ENCODE results near the gene COL4A5. TPM values are rescaled to one million over a fixed set of nuclear protein-coding genes. Genes with fewer than 3 reads are reported as not detected.

COL4A5 gene
- total and polyA plus RNA-seq, 10 donors = 2.1 to 19.6 (median 8.4) TPM

DNA sequence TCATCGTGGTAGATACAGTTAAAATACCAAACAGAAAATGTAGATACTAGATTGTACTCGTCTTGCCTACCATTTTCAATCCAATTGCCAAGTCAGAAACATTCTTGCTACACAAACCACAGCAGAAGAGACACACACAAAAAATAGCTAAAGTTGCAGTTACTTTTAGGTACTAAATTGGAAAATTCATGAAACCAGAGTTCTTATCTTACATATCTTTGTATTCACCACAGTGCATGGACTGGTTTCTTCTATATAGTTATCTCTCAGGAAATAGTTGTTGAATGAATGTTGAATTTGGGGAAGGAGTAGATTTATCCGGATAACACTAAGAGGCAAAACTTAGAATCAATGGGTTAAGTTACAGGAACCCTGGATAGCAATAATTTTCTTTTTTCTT lies 14.2 kb downstream of the COL4A5 start:
- H3K9me3 ChIP-seq = peaks cover 0 to 2% (median 0%) of the 10 kb centered on the region in 8 donors
- 52 to 79% (median 67%) methylated on average over 3 of the region's 3 CpGs for WGBS, 5 donors
- H3K36me3 ChIP-seq = no peaks in the 10 kb centered on the region
- H3K4me1 ChIP-seq = no peaks in the 10 kb centered on the region
- no peaks in the 10 kb centered on the region for H3K27me3 ChIP-seq (replicated peaks in 1 of 7)
- H3K4me3 ChIP-seq = no peak overlapping the region
- intact Hi-C loops (cut with DNase I; ENCODE audit: low total_unique reads) = no loop called here
- H3K27ac ChIP-seq = no peak overlapping the region
- DNase-seq = no peak
- TF ChIP-seq, protein P1, sequence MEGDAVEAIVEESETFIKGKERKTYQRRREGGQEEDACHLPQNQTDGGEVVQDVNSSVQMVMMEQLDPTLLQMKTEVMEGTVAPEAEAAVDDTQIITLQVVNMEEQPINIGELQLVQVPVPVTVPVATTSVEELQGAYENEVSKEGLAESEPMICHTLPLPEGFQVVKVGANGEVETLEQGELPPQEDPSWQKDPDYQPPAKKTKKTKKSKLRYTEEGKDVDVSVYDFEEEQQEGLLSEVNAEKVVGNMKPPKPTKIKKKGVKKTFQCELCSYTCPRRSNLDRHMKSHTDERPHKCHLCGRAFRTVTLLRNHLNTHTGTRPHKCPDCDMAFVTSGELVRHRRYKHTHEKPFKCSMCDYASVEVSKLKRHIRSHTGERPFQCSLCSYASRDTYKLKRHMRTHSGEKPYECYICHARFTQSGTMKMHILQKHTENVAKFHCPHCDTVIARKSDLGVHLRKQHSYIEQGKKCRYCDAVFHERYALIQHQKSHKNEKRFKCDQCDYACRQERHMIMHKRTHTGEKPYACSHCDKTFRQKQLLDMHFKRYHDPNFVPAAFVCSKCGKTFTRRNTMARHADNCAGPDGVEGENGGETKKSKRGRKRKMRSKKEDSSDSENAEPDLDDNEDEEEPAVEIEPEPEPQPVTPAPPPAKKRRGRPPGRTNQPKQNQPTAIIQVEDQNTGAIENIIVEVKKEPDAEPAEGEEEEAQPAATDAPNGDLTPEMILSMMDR (IDR thresholded peaks at IDR 0.05 in 8 of 11, conservative IDR thresholded peaks at IDR 0.05 in 3 of 11) = no peak
- TF ChIP-seq POLR2AphosphoS5 (IDR thresholded peaks at IDR 0.05) (no peak), POLR2A (IDR thresholded peaks at IDR 0.05) (no peak)

DNA sequence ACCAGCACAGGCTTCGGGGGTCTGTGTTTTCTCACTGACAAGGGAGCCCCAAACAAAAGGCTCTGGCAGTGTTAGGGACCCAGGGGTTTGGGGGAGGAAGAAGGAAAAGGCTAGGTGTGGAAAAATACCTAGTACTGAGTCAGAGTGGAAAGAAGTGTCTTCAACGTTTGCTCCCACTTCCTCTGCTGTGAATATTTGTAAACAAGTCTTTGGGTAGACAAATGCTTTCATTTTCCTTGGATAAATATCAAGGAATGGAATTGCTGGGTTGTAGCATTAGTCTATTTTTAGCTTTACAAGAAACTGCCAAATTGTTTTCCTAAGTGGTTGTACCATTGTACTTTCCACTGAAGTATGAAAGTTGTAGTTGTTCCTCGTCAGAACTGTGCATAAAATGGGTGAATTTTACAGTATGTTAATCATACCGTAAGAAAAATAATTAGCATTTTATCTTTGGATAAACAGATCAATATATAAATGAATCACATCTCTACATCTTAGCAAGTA lies 17.4 kb downstream of the COL4A5 start:
- Histone ChIP-seq H3K4me1 (no peaks in the 10 kb centered on the region), H3K4me3 (no peak overlapping the region), H3K27ac (no peak overlapping the region), H3K27me3 (replicated peaks in 1 of 7) (no peaks in the 10 kb centered on the region), H3K36me3 (no peaks in the 10 kb centered on the region), H3K9me3 (peaks cover 0 to 2% (median 0%) of the 10 kb centered on the region in 8 donors)
- intact Hi-C loops (cut with DNase I; ENCODE audit: low total_unique reads) = no loop called here
- WGBS, 5 donors = 42 to 76% (median 69%) methylated on average over 4 of the region's 4 CpGs
- TF ChIP-seq, protein P1 (IDR thresholded peaks at IDR 0.05 in 8 of 11, conservative IDR thresholded peaks at IDR 0.05 in 3 of 11) = no peak
- TF ChIP-seq POLR2AphosphoS5 (IDR thresholded peaks at IDR 0.05) = no peak
- TF ChIP-seq POLR2A (IDR thresholded peaks at IDR 0.05) = no peak
- DNase-seq = no peak

DNA sequence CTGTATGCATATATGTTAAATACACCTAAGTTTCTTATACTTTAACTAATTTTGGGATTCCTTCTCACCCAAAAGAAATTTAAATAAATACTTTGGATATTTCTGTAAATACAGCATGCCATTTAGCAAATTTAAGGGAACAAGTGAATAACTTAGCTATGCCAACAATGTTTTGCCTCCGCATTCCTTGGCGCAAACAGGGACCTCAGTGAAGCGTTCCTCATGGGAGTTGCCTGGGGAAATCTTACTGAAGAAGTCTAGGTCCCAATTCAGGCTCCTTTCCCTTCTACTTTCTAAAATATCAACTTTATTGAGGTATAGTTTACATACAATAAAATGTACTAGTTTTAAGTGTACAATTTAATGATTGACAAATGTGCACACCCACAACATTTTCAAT lies 25.0 kb downstream of the COL4A5 start:
- Histone ChIP-seq H3K4me1 (no peaks in the 10 kb centered on the region), H3K4me3 (no peak overlapping the region), H3K36me3 (no peaks in the 10 kb centered on the region), H3K27ac (no peak overlapping the region), H3K9me3 (no peaks in the 10 kb centered on the region), H3K27me3 (replicated peaks in 1 of 7) (no peaks in the 10 kb centered on the region)
- 63 to 87% (median 80%) methylated on average over 3 of the region's 3 CpGs for WGBS, 5 donors
- TF ChIP-seq POLR2AphosphoS5 (IDR thresholded peaks at IDR 0.05) (no peak), POLR2A (IDR thresholded peaks at IDR 0.05) (no peak)
- TF ChIP-seq, protein P1 (IDR thresholded peaks at IDR 0.05 in 8 of 11, conservative IDR thresholded peaks at IDR 0.05 in 3 of 11) = no peak
- intact Hi-C loops (cut with DNase I; ENCODE audit: low total_unique reads) = no loop called here
- no peak for DNase-seq

GRCh38 chrX:108468486-108468885 lies 28.8 kb downstream of the COL4A5 start:
- TF ChIP-seq POLR2A (IDR thresholded peaks at IDR 0.05) (no peak), POLR2AphosphoS5 (IDR thresholded peaks at IDR 0.05) (no peak)
- TF ChIP-seq, protein P1 (IDR thresholded peaks at IDR 0.05 in 8 of 11, conservative IDR thresholded peaks at IDR 0.05 in 3 of 11) = no peak
- no peak for DNase-seq
- Histone ChIP-seq H3K4me3 (no peak overlapping the region), H3K27me3 (replicated peaks in 1 of 7) (no peaks in the 10 kb centered on the region), H3K9me3 (no peaks in the 10 kb centered on the region), H3K27ac (no peak overlapping the region), H3K36me3 (no peaks in the 10 kb centered on the region), H3K4me1 (no peaks in the 10 kb centered on the region)
- intact Hi-C loops (cut with DNase I; ENCODE audit: low total_unique reads) = no loop called here
- WGBS, 5 donors = 72 to 100% (median 76%) methylated on average over 1 of the region's 1 CpG
